ELR (cell line): ENCODE data around the gene ESYT2.
"Not testable (repeated sequence)": the region's sequence is repeated elsewhere in the genome, so short reads cannot be mapped to it uniquely, and the experiment has no call there.

ENCODE experiments used
- DNase-seq: peaks from one replicate; pipeline ENCODE4 v3.0.0-alpha.2; 2015; ENCODE audit warnings: low read depth

The ESYT2 gene

DNA sequence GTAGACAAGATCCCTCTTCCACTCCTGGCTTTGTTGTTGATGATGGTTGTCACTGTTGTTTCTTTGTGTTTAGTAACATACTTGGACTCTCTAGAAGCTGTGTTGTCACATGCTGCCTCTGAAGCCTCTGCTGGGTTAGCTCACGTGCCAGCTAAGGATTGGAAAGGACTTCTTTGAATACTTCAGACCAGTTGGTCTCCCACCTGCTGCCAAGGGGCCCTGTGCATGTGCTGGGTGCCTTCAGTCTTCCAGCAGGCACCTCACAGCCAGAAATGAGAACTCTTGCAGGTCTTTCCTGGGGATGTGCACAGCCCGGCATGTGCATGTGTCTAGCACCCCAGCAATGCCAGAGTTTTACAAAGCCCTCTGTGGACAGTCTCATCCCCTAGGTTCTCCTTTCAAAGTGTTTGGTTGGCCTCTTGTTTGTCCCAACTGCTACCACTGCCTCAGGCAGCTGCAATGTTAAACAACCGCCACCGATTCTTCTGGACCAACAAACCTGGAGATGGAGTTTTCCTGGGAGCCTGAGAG, 103.0 kb downstream of the ESYT2 start:
- DNase-seq: no peak

DNA sequence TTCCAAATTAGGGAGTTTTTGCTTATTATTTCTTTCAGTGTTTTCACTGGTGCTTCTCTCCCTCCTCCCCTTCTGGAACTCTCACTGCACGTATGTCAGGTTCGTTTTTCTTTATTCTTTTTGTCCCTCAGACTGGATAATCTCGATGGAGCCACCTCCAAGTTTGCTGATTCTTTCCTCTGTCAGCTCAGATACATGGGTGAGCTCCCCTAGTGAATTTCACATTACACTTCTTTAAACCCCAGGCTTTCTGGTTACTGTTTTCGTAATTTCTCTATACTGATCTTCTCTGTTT, 103.9 kb downstream of the ESYT2 start:
- DNase-seq: no peak

DNA sequence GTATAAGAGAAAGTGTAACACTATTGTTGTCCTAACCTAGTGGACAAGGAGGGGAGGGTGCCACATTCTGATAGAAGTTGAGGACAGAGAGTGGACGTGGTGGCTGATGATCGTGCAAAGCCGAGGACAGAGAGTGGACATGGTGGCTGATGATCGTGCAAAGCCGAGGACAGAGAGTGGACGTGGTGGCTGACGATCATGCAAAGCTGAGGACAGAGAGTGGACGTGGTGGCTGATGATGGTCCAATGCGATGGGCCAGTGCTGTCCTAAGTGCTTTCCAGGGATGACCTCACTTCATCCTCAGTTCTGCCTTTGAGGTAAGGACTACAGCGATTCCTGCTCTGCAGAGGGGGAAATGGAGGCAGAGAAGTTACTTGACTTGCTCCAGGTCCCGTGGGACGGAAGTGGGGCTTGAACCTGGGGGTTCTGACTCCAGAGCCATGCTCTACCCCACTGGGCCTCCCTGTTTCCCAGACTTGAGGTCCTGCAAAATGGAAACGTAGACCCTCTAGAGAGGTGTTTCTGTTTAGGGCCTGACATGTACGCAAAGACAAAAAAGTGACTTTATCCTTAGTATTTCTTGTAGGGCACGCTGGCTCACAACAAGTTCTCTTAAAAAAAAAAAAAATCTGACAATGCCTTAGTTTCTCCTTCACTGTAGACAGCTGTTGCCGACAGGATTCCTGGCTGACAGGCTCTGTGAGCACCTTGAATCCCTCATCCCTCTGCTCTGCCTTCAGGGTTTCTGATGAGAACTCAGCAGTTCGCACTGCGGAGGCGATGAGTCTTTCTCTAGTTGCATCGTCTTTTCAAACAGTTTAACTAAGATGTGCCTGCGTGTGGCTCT, 104.4 kb downstream of the ESYT2 start:
- no peak for DNase-seq

DNA sequence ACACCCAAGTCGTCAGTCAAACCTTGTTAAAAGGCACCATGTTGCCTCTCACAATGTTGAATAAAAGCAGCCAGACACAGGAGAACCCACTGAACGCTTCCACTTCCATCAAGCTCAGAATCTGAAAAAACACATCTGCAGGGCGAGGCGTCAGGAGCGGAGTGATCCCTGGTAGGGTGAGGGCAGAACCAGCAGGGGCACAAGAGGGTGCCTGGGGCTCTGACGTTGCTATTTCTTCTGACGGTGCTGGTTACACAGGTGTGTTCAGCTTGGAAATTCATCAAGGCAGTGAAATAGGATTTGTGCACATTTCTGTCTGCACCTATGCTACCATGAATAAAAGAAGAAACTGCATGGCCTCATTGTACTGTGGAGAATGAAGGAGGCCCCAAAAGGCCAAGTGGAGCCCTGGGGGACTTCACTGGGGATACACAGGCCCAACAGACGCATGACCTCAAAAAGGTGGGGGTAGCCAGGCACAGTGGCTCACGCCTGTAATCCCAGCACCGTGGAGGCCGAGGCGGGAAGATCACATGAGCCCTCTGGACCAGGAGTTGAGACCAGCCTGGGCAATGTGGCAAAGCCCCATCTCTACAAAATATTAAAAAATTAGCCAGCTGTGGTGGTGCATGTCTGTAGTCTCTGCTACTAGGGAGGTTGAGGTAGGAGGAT, 105.5 kb downstream of the ESYT2 start:
- no peak for DNase-seq

- no peak for DNase-seq
Measured at GRCh38 chr7:158723266-158723665, 106.0 kb downstream of the ESYT2 start.

GRCh38 chr7:158722574-158723237, 106.6 kb downstream of the ESYT2 start:
- no peak for DNase-seq

DNA sequence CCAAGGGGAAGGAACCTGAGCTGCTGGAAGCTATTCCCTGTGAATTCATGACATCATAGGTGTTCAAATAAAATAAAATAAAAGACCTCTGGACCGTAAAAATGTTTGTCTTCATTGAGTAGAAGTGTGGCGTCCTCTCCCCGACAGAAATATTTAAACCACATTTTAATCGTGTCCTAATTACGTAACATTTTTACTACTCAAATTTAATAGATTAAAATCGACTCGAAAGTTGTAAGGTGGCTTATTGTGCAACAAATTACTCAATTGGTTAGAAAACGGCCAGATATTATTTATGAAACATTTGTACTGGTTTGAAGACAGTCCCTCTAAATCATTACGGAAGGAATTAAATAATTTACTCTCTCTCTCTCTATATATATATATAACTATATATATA, 109.2 kb downstream of the ESYT2 start:
- no peak for DNase-seq

DNA sequence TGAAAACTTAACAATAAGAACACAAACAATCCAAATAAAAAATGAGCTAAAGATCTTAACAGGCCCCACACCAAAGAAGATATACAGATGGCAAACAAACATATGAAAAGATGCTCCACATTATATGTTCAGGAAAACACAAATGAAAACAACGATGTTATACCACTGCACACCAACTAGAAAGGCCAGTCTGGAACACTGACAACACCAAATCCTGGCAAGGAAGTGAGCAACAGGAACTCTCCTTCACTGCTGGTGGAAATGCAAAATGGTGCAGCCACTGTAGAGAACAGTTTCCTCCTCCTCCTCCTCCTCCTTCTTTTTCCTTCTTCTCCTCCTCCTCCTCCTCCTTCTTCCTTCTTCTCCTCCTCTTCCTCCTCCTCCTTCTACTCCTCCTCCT, 112.5 kb downstream of the ESYT2 start:
- no peak for DNase-seq

GRCh38 chr7:158710651-158711102, 118.6 kb downstream of the ESYT2 start:
- peak; percentile 45 for DNase-seq

DNA sequence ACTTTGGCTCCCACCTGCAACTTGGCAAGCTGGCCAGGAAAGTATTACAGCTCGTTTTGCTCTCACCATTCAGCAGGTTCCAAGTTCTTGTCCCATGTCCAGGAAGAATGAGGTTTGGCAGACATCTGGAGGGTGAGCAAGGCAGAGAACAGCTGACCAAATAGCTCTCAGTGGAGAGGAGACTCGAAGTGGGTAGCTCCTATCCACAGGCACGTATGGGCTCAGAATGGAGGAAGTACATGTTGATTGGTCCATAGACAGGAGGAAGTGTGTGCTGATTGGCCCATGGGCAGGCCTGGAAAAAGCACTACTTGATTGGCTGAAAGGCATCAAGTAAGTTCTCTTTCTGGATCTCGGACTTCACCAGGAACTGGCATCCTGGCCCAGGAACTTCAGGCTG, 121.7 kb downstream of the ESYT2 start:
- DNase-seq: no peak

DNA sequence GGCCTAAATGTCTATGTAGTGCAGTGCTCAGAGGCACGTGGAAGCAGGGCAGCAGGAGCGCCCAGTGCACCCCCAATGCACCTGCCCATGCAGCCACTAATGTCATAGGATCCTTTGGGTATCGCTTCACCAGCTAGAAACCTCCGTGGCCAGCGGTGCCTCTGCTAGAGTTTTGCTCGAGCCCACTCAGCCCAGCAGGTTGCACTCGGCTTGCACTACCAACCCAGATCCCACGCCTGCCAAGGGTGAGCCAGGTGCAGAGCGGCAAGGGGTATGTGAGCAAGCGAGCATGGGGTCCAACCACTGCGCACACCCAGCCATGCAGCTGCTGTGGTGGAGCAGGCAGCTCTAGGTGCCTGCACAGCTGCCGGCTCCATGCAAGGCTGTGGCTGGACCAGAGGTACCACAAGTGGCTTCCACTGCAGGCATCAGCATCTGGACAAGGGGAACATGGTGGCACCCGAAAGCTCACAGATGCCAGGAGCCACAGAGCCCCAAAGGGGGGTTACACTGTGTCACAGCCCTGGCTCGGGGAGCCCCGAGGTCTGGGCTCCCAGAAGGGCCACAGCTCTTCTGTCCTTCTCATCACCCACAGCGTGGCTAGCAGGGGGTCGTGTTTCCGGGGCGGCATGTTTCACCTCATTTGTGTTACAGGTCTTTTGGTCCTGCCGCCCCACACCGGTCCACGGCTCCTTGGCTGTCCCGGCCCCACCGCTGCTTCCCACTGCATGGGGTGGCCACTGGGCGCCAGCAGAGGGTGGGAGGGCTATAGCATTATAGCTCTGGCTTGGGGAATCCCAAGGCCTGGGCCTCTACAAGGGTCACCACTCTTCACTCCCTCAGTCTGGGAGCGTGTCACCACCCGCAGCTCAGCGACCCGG, 122.4 kb downstream of the ESYT2 start:
- DNase-seq: no peak

DNA sequence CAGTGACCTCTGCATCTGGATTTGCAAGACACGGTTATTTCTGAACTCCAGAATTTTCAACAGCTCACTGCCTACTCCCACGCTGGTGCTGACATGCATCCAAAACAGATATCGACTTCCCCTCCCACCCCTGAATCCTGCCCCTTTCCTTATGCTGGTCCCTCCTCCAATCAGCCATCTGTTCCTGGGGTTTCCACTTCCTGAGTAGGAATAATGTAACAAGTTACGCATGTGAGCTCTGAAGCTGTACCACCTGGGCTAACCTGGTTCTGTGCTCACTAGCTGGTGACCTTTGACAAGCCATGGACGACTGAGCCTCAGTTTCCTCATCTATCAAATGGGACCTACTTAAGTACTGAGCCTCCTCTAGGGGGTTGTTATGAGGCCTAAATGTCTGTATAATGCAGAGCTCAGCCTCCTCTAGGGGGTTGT, 123.0 kb downstream of the ESYT2 start:
- no peak for DNase-seq

DNA sequence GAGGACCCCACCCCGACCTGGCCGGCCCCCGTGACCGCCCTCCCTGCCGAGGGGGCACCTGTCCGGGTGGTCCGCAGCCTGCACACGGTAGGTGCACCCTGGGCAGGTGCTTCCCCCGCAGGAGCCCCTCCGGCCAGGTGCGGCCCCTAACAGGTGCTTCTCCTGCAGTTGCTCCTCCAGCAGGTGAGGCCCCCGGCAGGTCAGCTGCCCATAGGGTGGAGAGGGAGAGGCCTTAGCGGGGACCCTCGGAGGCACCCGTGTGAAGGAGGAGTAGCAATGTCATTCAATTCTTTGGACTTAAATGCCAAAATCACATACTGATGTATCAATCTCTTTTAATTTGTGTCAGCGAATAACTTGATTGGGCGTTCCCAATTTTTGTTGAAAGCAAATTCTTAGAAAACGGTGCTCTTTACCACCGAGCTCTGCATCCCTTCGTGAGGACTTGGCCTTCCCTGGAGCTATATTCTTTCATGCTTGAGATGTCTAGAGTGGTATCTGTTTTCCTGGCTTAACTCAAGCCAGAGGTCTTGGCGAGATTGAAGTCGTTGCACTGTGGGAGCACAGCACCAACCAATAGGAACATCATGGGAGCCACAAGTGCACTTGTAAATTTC, 124.0 kb downstream of the ESYT2 start:
- DNase-seq: no peak

DNA sequence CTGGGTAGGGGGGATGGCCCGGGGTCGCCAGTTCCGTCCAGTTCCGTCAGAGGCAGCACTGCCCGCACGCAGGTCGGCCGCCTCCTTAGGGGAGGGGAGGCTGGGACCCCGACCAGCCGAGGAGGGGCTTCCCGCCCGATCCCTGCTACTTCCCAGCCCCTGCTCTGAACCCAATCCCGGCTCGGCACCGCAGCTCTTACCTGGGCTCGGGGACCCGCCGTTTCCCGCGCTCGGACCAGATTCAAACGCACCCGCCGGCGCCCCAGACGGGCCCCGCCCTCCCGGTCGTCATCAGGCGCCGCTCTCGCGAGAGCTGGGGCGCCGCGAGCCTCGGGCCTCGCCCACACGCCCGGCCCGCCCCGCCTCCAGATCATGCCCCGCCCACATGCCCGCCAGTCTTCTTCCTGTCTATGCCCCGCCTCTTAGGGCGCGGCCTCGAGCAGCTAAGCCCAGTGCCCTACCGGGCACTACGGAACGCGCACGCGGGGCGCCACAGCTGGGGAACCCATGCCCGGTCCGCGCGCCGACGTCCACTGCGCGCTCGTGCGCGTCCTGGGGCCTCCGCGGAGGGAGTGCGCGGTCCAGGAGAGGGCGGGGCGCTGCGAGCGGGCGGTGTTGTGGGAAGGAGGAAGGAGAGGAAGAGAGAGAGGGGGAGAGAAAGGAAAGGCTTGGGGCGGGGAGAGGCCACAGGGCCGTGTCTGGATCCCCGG, 124.6 kb downstream of the ESYT2 start, which contains the start of gene NCAPG2:
Gene NCAPG2 (minus strand): TSS at position 281 of the 710 bp plus-strand sequence. CDS start 2,905 bp downstream, outside the sequence.
- peak; percentile 97 for DNase-seq

DNA sequence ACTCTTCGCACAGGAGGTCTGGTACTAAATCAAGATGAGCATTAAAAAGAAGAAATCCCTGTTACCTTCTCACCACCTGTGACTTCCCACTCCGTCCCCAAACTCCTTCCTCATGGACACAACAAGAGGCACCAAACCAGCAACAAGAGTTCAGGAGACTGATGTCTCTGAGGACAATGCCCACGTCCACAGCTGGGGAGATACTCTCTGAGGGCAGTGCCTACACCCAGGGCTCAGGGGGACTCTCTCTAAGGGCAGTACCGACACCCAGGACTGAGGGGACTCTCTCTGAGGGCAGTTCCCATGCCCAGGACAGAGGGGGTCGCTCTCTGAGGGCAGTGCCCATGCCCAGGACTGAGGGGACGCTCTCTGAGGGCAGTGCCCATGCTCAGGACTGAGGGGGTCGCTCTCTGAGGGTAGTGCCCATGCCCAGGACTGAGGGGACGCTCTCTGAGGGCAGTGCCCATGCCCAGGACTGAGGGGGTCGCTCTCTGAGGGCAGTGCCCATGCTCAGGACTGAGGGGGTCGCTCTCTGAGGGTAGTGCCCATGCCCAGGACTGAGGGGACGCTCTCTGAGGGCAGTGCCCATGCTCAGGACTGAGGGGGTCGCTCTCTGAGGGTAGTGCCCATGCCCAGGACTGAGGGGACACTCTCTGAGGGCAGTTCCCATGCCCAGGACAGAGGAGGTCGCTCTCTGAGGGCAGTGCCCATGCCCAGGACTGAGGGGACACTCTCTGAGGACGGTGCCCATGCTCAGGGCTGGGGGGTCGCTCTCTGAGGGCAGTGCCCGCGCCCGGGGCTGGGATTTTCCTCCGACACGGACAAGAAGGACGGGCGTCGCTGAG, 125.4 kb downstream of the ESYT2 start:
- DNase-seq: not testable (repeated sequence)

DNA sequence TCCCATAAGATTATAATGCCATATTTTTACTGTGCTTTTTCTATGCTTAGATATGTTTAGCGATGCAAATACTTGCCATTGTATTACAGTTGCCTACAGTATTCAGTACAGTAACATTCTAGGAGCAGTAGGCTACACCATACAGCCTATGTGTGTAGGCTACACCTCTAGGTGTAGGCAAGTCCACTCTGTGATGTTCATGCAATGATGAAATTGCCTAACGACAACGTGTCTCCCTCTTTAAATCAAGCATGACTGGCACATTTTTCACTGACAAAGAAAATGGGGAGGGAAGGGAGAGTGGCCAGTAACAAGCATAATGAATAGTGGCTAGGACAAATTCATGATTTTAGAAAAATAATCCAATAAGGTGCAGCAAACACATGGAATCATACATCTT, 126.4 kb downstream of the ESYT2 start:
- DNase-seq: no peak

DNA sequence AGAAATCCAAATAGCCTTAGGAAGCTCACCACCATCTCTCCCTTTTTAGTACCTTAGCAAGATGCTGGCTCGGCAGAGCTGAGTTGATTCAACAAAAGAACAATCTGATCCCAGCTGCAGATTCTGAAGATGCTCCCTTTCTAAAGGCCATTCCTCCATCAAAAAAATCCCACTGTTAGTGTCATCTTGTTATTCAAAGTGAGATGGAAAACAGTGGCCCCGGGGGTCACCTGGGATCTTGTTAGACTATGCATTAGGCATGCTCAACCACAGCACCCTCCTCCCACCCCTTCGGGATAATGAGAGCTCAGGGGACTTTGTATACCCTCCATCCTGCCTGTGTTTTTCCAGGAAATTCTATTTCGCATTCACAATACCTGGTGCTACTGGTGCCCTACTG, 127.1 kb downstream of the ESYT2 start:
- DNase-seq: no peak

DNA sequence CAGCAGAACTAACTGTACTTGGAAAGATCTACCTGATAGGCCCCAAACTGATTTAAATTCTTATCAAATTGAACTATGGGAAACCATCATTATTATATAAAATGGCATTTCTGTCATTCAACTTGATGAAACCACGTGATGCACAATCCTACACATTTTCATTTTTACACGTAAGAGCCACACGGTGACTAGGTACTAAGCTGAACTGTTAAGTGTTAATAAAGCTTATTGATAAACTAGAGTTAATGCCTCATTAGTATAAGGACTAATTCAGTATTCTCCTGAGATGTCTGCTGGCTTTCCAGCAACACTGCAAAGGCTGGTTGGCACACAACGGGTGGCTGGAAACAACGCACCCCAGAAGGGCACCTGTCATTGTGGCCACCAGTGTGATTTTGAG, 129.3 kb downstream of the ESYT2 start:
- no peak for DNase-seq

GRCh38 chr7:158699341-158699740, 130.0 kb downstream of the ESYT2 start:
- no peak for DNase-seq
